HG02943 (cell line): ENCODE data around the gene MAP3K14.

ENCODE experiments used
- ATAC-seq: cut with Tn5 transposase; IDR thresholded peaks from one replicate; pipeline ENCODE4 v1.9.1; 2021; ENCODE audit warnings: mild to moderate bottlenecking, low read depth, moderate library complexity; ENCODE audit not compliant: unreplicated experiment

Gene MAP3K14

DNA sequence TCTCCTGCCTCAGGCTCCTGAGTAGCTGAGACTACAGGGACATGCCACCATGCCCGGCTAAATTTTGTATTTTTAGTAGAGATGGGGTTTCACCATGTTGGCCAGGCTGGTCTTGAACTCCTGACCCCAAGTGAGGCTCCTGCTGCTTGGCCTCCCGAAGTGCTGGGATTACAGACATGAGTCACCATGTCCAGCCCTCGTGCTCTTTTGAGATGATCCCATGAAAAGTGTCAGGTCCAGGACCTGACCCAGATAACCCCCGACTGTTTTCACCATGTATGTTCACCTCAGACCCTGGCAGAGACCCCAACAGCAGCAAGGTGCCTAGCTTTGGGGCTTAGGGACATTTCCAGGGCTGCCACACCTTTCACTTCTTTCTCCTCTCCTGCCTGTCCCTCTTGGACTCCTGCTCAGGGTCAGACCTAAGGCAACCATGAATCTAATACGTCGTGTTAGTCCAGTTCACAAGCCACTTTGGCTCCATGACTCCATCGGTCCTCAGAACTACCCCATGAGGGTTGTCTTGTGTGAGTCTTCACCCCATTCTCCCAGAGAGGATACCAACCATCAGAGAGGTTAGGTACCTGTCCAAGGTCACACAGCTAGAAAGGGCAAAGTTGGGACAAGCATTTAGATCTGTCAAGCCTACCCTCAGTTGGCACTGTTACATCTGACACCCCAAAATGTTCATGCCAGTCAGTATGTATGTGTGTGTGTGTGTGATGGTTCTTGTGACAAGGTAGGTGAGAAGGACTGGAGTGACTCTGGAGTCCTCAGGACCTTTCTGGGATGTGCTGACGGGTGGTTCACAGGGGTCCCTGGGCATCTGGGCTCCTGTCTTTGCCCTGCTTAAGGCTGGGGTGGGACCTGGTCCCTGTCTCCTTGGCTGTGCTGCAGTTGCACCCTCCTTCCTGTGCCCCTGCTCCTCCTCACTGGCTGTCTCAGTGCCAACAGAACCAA lies 23.1 kb upstream of the MAP3K14 start:
- ATAC-seq, result no peak

DNA sequence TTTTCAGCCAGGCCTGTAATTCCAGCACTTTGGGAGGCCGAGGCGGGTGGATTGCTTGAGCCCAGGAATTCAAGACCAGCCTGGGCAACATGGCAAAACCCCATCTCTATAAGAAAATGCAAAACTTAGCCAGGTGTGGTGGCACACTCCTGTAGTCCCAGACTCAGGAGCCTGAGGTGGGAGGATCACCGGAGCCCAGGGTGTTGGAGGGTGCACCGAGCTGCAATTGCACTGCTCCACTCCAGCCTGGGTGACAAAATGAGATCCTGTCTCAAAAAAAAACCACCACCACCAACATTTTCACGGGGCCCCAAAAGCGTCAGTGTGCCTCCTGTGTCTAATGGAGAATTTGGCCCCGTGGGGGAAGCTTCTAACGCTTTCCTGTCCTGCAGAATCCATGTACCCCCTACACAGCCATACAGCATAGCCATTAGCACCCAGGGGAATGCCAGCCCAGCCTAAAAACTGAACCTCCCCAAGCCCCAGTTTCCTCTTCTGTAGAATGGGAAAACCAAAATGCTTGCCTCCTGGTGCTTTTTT lies 22.2 kb upstream of the MAP3K14 start:
- ATAC-seq, result no peak

- ATAC-seq, result no peak
These were observed 21.4 kb upstream of the MAP3K14 start for GRCh38 chr17:45338023-45338781.

DNA sequence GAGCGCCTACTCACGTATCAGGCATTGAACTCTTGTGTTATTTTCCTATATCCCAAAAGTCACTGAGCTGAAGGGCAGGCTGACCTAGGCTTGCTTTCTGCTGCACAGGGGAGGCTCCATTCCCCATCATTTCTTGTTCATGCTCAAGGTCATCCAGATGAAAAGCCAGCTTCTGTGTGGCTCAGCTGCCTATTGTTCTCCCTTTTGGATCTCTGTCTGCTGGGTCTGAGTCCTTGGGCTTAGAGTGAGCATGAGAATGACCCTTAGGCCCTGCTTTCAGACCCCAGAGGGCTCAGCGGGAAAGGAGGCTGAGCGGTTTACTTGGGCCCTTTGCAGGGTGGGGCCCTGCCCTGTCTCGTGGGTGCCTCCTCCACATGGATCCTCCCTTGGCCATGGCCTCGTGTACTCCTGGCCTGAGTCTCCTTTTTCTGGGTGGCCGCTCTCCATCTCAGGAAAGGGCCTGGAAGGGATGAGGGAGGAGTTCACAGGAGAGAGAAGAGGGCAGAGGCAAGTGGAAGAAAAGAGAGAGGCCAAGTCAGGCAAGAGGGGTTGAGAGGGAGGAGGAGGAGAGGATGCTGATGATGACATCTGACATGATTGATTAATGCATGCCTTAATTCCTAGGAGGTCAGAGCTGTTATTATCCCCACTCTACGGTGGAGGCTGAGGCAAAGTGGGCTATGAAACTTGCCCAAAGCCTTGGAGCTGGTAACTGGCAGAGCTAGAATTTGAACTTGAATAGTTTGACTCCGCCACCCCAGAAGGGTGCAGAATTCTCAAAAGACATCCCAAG lies 19.8 kb upstream of the MAP3K14 start:
- ATAC-seq, result no peak

DNA sequence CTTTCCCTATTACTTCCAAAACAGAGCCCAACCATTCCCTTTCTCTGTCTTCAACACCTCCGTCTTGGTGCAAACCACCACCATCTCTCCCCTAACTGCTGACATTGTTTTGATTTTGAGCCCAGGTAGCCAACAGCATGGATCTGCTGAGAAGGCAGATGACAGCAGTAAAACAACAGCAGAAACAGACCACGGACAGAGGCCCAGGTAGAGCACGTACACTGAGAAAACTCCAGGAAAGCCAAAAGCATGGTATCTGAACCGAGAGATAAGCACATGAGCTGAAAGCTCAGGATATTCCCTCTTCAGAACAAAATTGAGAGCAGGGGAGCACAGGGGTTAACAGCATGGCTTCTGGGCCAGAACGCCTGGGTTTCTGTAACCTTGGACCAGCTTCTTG lies 18.9 kb upstream of the MAP3K14 start:
- ATAC-seq, result no peak

DNA sequence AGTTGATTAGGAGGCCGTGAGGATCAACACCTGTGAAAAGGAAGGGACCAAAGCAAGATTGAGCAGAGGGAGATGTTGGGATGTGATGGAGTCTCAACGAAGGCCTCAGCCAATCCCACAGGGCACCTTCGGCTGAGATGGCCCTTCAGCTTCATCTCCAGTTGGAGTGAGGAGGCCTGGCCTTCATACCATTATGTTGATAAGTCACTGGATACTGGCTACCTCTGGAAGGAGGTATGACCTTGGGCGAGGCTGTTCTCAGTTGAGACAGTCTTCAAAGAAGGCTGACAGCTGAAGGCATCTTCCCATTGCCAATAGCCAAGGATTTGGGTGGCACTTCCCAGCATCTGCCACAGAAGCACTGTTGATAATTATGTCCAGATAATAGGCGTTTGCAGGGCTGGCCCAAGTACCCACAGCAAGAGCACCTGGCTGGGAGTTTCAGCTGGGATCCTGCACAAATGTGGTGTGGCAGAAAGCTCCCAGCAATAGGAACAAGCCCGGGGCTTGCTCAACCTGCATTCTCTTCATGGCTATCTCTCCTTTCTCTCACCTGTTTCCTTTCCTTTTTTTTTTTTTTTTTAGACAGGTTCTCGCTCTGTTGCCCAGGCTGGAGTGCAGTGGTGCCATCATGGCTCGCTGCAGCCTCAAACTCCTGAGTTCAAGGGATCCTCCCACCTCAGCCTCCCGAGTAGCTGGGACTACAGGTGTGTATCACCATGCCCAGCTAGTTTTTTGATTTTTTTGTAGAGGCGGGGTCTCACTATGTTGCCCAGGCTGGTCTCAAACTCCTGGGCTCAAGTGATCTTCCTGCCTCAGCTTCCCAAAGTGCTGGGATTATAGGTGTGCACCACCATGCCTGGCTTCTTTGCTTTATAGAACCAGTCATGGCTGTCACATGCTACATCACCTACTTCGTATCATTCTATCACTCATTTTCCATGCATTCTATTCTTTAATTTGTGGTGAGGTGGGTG lies 18.2 kb upstream of the MAP3K14 start:
- no peak for ATAC-seq

DNA sequence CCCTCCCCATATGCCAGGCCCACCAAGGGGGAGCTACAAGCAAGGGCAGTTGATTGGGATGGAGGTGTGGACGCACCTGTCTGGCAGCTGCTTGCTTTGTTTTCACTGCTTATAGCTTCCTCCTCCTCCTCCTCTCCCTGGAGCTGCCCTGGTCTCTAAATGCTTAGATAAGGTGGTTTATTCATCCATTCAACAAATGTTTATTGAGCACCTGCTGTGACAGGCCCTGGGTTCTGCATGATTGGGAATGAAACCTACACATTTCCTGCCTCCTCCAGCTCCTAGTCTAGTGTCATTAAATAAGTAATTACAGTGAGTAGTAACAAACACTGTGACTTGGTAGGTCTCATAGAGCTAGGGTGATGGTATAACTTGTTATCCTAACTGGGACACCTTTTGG lies 17.4 kb upstream of the MAP3K14 start:
- no peak for ATAC-seq

DNA sequence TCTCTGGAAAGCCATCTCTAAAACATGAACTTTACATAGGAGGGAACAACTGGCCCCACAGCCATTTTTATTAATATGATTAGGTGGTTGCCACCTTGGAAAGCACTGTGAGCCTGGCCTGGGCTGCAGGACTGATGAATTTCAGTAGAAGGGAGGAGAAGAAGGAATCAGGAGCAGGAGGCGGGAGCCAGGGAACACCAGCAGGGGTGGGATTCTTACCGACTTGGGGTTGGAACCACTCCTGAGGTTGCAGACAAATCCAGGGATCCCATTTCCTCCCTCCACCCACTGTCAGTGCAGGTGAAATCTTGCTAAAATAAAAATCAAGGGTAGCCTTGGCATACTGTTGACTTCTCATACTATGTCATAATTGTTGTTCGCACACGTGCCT lies 16.9 kb upstream of the MAP3K14 start:
- ATAC-seq, result no peak

DNA sequence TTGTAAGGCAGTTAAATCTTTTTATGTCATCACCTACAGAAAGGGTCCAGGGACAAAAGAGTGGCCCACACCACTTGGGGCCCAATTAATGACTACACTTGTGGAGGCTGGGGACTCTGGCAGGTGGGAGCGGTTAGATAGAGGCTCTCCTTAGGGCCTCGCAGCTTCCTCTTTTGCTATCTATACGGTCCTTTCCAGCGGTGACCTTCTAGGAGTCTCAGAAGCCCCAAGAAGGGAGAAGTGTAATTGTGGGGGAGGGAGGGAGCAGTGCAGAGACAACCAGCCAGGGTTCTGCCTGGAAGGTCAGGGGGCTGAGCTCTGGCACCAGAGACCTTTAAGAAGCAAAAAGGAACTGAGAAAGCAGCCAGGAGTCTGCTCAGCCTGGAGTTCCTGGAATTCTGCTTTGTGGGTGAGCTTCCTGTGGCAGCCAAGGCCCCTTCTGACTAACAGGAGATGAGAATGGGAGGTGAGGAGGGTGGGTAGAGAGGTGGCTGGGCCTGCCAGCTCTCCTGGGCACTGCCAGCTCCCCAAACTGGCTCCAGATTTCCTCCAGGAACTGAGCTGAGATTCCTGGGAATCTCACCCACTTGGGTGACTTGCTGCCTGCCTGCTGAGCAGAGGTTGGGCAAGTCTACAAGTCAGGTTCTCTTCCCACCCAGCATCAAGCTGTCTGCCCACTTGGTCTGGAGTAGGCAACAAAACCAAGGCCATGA lies 16.3 kb upstream of the MAP3K14 start:
- ATAC-seq, result no peak

DNA sequence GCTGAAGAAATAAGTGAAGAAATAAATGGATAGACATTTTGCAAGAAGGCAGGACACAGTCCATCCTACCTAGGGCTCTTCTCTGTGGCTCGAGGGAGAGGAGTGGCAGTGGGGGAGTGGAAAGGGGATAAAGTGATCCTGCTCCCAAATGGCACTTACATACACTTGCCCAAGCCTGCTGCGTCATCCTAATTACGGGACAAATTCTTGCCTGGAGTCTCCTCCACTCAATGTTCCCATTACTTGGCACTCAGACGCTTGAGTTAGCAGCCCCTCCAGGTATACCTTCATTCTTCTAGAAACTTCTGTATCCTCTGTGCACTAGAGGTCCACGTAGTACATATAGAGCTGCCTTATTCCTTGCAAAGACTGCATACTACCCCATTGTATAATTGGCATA lies 15.7 kb upstream of the MAP3K14 start:
- no peak for ATAC-seq

- no peak for ATAC-seq
These were observed 9.8 kb upstream of the MAP3K14 start for GRCh38 chr17:45326626-45327025.

GRCh38 chr17:45325810-45326209 lies 9.0 kb upstream of the MAP3K14 start:
- no peak for ATAC-seq

- no peak for ATAC-seq
These were observed 7.5 kb upstream of the MAP3K14 start for GRCh38 chr17:45324336-45324735.

DNA sequence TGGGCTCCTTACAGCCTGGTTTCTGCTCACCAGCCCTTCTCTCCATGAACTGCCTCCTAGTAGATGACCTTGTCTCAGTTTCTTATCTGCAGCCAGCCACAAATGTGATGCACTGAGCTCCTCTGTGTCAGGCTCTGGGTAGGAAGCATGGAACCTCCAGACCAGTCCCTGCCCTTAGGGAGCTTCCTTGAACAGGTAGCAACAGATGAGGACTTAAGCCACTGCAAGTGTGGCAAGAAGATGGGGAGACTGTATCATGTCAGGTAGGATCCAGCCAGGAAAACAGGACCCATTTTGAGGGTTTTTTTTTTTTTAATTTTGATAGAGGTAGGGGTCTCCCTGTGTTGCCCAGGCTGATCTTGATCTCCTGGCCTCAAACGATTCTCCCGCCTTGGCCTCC lies 5.3 kb upstream of the MAP3K14 start:
- ATAC-seq, result no peak

DNA sequence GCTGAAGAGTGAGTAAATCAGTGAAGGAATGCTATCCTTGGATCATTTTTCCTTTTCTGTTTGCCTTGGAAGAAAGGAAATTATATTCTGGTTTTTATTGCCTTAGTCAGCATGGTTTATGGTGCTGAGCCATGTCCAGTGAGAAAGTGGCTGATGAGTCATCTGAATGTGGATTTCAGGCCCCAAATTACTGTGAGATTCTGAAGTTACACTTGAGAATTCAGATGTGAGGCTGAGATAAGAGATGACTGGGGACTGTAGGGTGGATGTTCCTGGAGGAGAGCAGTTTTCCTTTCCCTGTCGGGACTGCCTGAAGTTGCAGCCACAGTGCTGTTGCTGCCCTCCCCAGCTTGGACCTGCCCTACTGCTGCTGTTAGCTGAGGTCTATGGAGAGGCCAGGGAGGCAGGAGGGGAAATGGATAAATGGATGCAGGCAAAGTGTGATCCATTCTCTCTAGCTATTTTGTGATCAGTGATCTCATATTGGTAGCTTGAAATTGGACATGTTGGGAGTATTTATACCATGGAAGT lies 4.2 kb upstream of the MAP3K14 start:
- ATAC-seq, result no peak

GRCh38 chr17:45320349-45320930 lies 3.6 kb upstream of the MAP3K14 start:
- no peak for ATAC-seq

- no peak for ATAC-seq
These were observed 2.5 kb upstream of the MAP3K14 start for GRCh38 chr17:45319239-45319703.

- ATAC-seq, result no peak
These were observed 1.9 kb upstream of the MAP3K14 start for GRCh38 chr17:45318561-45319230.
